GM18517 (cell line): Measurements from ENCODE around the gene DNAJC27.

Experiments used
- ATAC-seq: cut with Tn5 transposase; IDR thresholded peaks from one replicate; pipeline ENCODE4 v1.9.1; 2021; ENCODE audit warnings: mild to moderate bottlenecking, moderate library complexity; ENCODE audit not compliant: unreplicated experiment

DNAJC27 gene

DNA sequence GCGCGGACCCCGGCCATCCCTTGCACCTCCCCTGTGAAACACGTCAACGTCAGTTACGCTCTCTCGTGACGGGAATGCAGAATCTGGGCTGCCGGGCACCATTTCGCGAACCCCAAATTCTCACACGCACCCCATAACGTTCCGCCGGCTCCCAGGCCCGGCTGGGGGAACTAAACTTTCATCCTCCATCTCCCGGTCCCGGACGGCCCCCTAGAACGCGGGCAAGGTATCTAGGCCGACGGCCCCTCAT lies 544 bp downstream of the DNAJC27 start:
- ATAC-seq: no peak

DNA sequence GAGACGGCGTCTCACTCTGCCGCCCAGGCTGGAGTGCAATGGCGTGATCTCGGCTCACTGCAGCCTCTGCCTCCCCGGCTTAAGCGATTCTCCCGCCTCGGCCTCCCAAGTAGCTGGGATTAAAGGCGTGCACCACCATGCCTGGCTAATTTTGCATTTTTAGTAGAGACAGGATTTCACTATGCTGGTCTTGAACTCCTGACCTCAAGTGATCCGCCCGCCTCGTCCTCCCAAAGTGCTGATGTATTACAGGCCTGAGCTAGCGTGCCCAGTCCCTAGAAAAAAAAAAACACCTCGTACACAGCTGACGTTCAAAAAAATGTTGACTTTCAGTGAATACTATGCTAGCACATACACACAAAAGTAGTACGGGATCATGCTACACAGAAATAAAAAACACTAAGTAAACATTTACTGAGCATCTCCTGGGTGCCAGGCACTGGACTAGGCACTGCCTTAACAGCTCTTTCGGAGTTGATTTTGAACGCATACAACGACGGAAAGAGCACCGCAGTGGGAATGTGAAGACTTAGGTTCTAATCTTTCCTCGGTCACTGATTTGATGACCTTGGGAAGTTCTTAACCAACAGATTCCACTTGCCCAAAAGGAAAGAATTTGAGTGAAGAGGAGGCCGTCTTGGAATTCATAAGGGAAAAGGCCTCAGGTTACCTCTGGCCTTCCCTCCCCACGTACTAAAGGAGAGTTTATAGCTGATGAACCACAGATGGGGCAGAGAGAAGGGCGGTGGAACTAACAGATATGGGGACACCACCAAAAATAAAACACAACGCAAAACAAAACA lies 1.1 kb downstream of the DNAJC27 start:
- no peak for ATAC-seq

DNA sequence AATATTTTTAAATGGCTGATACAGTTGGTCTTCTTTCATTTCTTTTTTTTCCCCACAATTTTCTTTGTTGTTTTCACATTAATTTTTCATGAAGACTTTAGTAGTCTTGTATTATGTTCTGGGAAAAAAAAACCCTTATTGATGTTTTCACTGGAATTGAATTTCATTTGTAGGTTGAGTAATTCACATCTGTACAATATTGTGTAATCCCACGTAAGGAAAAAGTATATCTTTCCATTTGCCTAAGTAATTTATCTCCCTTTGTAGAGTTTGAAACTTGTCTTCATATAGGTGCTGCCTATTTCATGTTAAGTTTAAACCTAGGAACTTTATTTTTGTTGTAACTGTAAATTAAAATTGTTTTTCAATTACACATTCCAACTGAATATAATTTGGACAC lies 2.0 kb downstream of the DNAJC27 start:
- no peak for ATAC-seq

DNA sequence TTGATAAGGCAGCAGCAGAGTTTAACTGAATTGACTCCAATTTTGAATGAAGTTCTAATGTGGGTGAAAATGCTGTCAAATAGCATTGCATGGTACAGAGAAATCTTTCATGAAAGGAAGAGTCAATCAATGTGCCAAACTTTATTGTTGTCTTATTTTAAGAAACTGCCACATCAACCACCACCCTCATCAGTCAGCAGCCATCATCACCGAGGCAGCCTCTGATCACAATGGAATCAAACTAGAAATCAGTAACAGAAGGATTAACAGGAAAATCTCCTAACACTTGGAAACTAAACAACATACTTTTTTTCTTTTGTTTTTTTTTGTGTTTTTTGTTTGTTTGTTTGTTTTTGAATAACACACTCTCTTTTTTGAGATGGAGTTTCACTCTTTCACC lies 9.9 kb downstream of the DNAJC27 start:
- no peak for ATAC-seq

DNA sequence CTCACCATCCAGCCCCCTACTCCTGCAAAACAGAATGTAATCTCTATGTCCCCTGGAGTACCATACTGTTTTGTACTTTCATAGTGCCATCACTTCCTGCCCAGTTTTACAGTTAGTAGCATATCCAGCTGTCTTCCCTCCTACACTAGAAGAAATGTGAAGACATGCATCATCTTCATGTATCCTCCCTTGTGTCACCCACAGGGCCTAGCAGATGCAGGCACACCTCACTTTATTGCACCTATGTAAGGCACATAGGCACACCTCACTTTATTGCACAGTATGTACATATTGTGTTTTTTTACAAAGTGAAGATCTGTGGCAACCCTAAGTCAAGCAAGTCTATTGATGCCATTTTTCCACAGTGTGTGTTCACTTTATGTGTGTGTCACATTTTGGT lies 12.0 kb downstream of the DNAJC27 start:
- ATAC-seq: no peak

DNA sequence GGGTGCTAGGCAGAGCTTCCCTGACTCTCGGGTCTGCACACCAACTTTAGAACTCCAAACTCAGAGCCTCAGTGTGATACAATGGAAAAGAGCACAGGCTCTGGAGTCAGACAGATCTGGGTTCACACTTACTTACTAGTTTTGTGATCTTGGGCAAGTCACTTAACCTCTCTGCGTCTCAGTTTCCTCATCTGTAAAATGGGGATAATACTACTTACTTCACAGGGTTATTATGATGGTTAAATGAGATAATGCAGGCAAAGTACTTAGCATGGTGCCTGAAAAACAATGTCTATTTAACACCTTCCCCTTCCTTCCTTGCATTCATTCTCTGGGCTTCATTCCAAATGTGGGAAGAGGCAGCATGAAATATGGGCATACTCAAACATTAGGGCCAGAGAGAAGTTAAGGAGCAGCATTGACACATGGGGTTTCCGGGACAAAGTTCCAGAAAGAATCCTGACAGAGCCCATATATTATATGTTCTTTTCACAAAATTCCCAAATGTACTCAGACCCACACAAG lies 13.3 kb downstream of the DNAJC27 start:
- no peak for ATAC-seq

DNA sequence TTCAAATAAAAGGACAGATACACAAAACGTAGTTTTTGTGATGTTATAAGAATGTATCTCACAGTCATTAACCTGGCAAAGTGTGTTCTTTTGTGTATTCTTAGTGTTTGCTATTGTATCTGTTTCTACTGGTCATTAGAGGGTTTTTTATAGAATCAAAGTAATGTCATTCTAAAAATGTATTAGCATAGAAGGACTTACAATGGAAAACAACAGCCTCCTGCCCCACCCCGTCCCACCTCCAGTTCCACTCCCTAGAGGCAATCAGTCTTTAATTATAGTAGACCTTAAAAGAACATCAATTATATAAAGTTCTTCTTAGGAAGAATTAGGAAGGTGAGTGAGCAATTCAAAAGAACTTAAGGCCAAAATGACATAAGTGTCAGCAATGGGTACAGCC lies 13.8 kb downstream of the DNAJC27 start:
- no peak for ATAC-seq

DNA sequence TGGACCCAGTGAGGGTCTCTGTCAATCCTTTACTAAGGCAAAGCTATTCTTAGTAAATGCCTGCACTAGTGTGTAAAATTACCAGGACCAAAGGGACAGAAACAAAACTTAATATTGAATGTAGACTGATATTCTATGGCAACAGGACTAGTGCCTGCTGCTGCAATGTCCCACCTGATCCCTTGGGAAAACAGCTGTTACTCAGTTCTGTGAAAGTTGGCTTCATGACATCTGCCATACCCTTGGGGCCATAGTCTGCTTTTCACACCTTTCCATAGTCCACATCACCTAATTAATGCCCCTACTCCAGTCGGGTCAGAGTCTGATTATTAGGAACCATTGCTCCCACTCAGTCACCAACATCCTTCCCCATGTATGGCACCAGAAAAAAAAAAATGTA lies 14.5 kb downstream of the DNAJC27 start:
- ATAC-seq: no peak

DNA sequence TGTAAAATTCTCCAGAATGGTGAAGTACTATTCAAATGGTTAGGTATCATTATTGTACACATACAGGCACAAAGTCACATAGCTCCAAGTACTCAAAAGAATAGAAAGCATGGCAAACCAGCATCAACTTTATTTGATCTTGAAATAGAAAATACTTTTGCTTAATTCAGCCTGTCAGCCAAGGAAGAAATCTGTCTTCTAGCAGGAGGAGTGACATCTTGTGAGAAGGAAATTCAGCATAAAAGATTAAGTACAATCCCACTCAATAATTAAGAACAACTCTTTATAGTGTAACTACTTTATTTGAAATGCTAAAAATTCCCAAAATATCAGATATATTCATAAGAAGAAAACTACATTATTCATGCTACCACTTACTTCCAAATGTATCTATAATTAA lies 15.8 kb downstream of the DNAJC27 start:
- ATAC-seq: no peak

DNA sequence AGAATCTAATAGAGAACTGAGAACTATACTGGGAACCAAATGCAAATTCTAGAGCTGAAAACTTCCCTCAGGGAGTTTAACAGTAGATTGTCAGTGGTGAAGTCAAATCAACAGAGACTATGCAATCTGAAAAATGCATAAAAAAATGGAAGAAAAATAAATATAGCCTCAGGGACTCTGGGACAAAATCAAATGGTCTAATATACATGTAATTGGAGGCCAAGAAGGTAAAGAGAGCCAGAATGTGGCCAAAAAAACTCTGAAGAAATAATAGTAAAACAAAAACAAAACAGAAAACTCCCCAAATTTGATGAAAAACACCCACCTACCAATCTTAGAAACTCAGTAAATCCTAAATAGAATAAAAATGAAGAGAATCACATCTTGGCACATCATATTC lies 16.5 kb downstream of the DNAJC27 start:
- no peak for ATAC-seq

DNA sequence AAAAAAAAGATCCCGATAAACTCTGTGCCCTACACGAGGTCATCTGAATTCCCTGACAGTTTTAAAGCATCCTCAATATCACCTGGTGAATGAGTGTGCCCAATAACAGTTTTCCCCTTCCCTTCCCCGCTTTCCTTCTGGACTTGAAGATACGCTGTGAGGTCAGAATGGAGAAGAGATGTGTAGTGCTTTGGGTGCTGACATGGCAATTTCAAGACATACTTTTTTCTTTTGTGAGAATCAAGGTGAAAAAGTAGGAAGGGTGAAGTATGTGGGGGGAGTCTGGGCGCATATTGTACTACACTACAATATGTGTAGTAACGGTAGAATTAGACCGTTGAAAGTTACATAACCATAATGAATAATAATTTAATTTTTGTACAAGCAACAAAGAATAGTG lies 21.7 kb downstream of the DNAJC27 start:
- no peak for ATAC-seq

DNA sequence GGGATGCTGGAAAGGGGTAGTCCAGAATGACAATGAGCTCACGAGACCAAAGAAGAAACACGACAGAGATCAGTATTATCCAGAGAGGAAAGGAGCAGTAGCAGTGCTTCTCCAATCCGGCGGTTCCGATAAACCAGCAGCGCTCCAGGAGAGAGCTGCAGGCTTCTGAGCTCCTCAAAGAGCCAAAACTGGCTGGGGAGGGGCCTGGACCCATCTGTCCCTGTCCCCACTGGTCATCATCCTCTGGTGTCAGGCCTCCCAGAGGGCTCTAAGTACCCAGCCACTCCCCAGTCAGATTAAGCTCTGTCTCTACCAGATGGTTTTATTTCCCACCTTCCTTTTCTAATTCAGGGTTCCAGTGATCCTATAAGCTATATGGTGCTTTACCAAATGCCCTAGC lies 23.2 kb downstream of the DNAJC27 start:
- ATAC-seq: no peak

DNA sequence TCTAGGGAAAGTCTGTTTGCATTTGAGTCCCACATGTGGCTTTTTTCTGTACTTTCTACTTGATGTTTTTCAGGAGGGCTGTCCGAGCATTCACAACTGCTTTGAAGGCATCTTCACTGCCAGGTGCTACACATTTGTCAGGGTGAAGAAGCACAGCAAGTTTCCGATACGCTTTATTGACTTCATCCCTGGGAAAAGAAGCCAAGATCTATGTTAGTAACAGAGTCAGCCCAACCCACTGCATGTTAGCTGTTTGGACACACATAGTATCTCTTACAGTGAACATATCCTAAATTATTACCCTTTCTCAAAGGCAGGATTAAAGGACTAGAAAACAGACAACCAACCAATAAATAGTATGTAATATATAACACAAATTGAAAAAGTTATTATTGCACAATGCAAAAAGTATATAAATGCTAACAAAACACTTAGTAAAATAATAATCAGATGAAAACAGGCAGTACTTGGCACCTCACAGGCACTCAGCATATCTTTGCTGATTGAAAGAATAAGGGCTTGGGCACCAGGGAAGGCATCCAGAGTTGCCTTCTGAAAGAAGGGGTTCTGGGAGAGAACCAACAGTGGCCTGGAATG lies 24.1 kb downstream of the DNAJC27 start:
- ATAC-seq: no peak

DNA sequence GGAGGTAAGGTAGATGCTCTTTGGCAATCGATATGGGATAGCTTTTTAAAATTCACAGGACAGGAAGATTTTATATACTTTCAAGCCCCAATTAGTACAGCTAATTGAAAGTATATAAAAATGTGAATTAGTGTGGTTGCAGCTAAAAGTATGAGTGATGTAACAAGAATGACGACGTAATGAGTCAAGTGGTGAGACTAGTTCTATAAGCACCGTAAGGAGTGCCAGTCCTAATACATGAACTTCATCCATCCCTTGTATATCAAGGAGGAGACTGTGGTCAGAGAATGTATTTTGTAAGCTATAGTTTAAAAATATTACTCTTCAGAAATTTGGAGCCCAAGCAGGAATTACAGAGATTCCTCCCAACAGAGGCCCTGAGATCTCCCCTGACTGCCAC lies 25.8 kb downstream of the DNAJC27 start:
- no peak for ATAC-seq

DNA sequence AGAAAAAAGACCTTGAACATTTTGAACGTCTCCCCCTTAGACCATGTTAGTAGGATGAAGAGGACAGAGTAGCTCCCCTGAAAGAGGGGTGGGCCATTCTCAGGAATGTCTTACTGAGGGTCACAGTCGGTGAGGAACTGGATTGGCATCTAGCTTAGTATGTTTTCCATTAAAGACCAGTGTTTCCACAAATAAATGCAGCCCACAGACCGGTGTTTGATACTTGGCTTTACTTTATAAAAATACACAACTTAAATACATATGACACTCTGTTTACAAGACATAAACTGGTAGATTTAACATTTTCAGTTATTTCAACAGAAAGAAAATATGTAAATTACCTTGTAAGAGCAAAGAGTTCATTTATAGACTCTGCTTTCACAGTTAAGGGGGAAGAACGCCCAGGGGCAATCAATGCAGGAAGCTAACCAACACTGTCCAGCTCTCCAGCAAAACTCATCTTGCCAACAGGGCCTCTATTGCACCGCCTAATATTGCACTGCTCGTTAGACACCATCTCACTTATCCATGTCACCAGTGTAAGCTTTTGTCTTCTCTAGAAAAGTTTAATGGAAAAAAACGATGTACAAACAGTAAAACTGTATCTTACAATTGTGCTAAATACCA lies 28.2 kb downstream of the DNAJC27 start:
- ATAC-seq: no peak

DNA sequence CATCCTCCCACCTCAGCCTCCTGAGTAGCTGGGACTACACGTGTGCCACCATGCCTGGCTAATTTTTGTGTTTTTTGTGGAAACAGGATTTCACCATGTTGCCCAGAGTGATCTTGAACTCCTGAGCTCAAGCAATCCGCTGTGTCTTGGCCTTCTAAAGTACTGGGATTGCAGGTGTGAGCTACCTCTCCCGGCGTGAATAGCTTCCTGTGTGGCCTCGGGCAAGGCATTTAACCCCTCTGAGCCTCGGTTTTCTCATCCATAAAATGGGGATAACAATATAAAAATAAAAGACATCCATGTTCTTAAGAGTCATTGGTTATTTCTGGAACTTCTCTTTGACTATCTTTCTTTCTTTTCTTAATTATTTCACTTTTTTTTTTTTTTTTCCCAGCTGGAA lies 32.4 kb downstream of the DNAJC27 start:
- ATAC-seq: no peak

DNA sequence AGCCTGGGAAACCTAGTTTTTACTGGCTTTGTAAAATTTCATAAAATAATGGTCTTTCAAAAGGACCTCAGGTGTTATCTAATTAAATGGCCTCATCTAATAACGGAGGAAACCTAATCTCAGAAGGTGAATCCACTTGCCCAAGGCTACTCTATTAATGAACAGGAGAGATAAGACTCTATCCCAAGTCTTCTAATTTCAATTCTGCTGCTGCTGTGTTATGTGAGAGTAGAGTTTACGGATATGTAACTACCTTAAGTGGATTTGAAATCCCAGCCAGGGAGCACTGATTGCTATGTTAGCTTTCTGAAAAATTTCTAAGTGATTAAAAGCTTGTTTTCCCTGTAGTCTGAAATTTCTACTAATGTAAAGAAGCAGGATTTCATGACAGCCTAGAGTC lies 34.5 kb downstream of the DNAJC27 start:
- no peak for ATAC-seq

DNA sequence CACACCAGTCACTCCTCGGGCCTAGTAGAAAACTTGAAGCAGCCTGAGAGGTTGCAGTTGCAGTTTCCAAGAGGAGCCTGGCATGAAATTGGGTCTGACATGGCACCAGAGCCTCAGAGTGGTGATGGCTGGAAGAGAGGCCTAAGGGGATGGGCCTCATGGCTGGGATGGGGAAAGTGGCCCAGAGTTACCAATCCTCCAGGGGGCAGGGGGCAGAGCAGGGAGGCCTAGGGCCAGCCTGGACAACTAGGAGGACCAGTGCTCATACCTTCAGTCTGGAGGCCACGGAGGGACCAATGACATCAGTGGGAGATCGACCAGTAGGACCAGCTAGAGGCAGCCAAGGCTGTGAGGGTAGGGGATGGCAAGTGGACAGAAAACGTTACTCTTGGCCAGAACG lies 36.6 kb downstream of the DNAJC27 start:
- no peak for ATAC-seq

DNA sequence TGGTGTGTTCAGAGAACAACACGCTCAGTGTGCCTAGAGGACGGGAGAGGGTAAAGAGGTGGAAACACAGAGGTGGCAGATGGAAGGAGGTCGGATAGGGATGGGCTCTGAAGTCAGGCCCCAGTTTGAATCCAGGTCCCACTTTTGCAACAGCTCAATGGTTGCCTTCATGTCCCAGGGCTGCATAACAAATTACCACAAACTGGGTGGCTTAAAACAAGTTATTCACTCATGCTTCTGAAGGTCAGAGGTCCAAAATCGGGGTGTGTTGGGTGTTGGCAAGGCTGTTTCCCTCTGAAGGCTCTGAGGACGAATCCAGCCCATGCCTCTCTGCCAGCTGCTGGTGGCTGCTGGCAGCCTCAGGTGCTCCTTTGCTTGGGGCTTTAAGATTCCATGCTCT lies 39.0 kb downstream of the DNAJC27 start:
- ATAC-seq: no peak

DNA sequence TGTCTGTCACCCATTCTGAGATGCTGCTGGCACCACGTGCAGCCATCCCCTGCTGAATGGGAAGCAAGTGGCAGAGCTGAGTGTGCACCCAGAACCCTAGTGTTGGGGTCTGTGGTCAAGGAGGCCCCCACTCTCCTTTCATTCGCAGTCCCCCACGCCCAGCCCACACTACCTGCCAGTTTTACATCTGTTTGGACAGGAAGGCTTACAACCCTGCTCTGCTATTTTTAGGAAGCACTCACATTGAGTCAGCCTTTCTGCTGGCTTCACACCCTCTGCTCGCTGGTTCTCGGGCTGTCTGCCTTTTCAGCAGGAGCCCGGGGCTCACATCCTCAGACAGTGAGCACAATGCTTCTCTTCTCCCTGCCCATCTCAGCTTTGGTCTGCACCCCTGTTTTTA lies 41.0 kb downstream of the DNAJC27 start:
- peak; percentile 76 for ATAC-seq

DNA sequence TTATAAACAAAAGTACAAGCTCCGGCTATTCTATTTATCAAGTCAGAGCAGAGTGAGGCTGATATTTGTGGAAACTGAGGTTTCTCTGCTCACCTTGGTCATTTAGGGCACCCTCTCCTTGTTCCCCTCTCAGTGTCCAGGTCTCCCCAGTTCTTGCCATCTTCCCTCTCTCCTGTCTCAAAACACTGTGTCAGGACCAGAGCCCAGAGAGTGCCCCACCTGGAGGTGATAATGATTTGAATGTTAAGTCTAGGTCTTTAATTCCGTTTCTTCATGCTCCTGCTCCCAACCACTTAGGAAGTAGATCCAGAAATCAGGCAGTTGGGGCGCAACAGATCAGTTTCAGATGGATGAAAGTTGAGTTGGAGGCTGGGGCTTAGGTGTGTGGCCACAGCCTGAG lies 42.5 kb downstream of the DNAJC27 start:
- ATAC-seq: no peak

DNA sequence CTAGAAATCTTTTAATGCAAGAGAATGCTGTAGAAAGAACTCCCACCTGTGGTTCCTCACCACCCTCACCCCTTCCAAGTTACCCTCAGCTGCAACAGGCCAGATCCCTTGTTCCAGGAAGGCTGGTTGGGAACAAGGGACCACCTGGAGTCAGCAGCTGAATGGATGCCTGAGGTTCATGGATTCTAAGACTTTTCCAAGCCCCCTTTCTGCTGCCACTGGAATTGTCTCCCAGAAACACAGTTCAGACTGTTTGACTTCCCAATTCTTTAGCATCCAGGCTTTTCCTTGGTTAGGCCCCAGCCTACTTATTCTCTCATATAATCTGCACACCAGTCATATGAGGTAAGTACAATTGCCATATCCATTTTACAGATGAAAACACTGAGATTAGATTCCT lies 43.7 kb downstream of the DNAJC27 start:
- ATAC-seq: no peak
